ENCODE measurements around the gene NRG4.

- TF ChIP-seq POLR2A (IDR thresholded peaks at IDR 0.05) (no peak), POLR2AphosphoS5 (IDR thresholded peaks at IDR 0.05) (no peak)
These were observed 46.2 kb downstream of the NRG4 start for GRCh38 chr15:75966073-75966472.

All from gastroesophageal sphincter (tissue), 2 donors.